ENCODE data around the gene HSD17B12.

DNA sequence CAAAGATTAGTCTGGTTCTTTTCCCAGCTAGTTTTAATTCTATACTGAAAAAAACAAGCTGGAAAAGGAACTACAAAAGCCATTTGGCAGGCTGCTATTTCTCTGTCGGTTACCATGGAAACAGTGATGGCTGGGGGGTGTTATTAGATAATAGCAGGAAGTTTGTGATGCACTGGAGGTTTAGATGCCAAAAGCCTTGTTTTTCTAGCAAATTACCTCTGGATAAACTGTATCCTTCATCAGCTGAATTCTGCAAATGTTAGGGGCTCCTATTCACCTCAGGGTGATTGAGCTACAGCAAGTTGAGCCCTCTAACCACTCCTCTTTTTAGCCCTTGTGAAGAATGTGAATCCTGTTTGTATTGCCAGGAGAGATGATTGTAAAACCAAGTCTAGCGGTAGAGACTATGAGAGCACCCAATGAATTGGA, 225.3 kb downstream of the HSD17B12 start:
- TF ChIP-seq, protein P1, sequence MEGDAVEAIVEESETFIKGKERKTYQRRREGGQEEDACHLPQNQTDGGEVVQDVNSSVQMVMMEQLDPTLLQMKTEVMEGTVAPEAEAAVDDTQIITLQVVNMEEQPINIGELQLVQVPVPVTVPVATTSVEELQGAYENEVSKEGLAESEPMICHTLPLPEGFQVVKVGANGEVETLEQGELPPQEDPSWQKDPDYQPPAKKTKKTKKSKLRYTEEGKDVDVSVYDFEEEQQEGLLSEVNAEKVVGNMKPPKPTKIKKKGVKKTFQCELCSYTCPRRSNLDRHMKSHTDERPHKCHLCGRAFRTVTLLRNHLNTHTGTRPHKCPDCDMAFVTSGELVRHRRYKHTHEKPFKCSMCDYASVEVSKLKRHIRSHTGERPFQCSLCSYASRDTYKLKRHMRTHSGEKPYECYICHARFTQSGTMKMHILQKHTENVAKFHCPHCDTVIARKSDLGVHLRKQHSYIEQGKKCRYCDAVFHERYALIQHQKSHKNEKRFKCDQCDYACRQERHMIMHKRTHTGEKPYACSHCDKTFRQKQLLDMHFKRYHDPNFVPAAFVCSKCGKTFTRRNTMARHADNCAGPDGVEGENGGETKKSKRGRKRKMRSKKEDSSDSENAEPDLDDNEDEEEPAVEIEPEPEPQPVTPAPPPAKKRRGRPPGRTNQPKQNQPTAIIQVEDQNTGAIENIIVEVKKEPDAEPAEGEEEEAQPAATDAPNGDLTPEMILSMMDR (IDR thresholded peaks at IDR 0.05; ENCODE audit: low read length), result no peak
- TF ChIP-seq EZH2 (IDR thresholded peaks at IDR 0.05; ENCODE audit: borderline replicate concordance, low read length), result no peak

Measured in OCI-LY1 (cell line).